Measurements from ENCODE around the gene ITGA8. TPM values are rescaled to one million over a fixed set of nuclear protein-coding genes. Genes with fewer than 3 reads are reported as not detected.

Gene ITGA8
- total RNA-seq, 1 experiment from 2014 or later = not detected

- Mint-ChIP-seq H3K4me1 (ENCODE audit: low read depth, unreplicated experiment) (no peaks in the 10 kb centered on the region), H3K27ac (ENCODE audit: unreplicated experiment) (no peak overlapping the region), H3K27me3 (ENCODE audit: unreplicated experiment) (no peaks in the 10 kb centered on the region), H3K36me3 (ENCODE audit: insufficient read depth, unreplicated experiment) (no peaks in the 10 kb centered on the region), H3K4me3 (ENCODE audit: low read depth, unreplicated experiment) (no peak overlapping the region), H3K9me3 (ENCODE audit: low read depth, unreplicated experiment) (peaks cover 2% of the 10 kb centered on the region)
- intact Hi-C loops (cut with micrococcal nuclease; ENCODE audit: unreplicated experiment) = loop anchor here (5.0 kb wide), 1 partner anchor 81 kb away; no protein-coding TSS in a partner anchor
- CTCF ChIA-PET = no interaction called here
- DNase-seq = no peak
- no peak for TF ChIP-seq CTCF (IDR thresholded peaks at IDR 0.05; ENCODE audit: unreplicated experiment)
- BruUV-seq (replicated peaks) = no TSS peak
Observed at GRCh38 chr10:15741581-15741980, 21.9 kb upstream of the ITGA8 start.

GRCh38 chr10:15740261-15740660, 20.5 kb upstream of the ITGA8 start:
- Mint-ChIP-seq H3K4me3 (ENCODE audit: low read depth, unreplicated experiment) (no peak overlapping the region), H3K36me3 (ENCODE audit: insufficient read depth, unreplicated experiment) (no peaks in the 10 kb centered on the region), H3K9me3 (ENCODE audit: low read depth, unreplicated experiment) (peaks cover 2% of the 10 kb centered on the region), H3K4me1 (ENCODE audit: low read depth, unreplicated experiment) (no peaks in the 10 kb centered on the region), H3K27ac (ENCODE audit: unreplicated experiment) (no peak overlapping the region), H3K27me3 (ENCODE audit: unreplicated experiment) (no peaks in the 10 kb centered on the region)
- CTCF ChIA-PET = interaction anchor here (1.1 kb wide), 1 partner anchor 26 kb away, joined by 4 read pairs; no protein-coding TSS in a partner anchor
- no peak for TF ChIP-seq CTCF (IDR thresholded peaks at IDR 0.05; ENCODE audit: unreplicated experiment)
- no TSS peak for BruUV-seq (replicated peaks)
- intact Hi-C loops (cut with micrococcal nuclease; ENCODE audit: unreplicated experiment) = loop anchor here (5.0 kb wide), 1 partner anchor 82 kb away; no protein-coding TSS in a partner anchor
- DNase-seq = no peak

GRCh38 chr10:15739254-15739970, 19.7 kb upstream of the ITGA8 start:
- TF ChIP-seq CTCF (IDR thresholded peaks at IDR 0.05; ENCODE audit: unreplicated experiment) = no peak
- Mint-ChIP-seq H3K9me3 (ENCODE audit: low read depth, unreplicated experiment) (peaks cover 2% of the 10 kb centered on the region), H3K4me3 (ENCODE audit: low read depth, unreplicated experiment) (no peak overlapping the region), H3K36me3 (ENCODE audit: insufficient read depth, unreplicated experiment) (no peaks in the 10 kb centered on the region), H3K4me1 (ENCODE audit: low read depth, unreplicated experiment) (no peaks in the 10 kb centered on the region), H3K27ac (ENCODE audit: unreplicated experiment) (no peak overlapping the region), H3K27me3 (ENCODE audit: unreplicated experiment) (no peaks in the 10 kb centered on the region)
- CTCF ChIA-PET = interaction anchor here (1.1 kb wide), 1 partner anchor 25 kb away, joined by 4 read pairs; no protein-coding TSS in a partner anchor
- intact Hi-C loops (cut with micrococcal nuclease; ENCODE audit: unreplicated experiment) = no loop called here
- DNase-seq = no peak
- BruUV-seq (replicated peaks) = no TSS peak

- no peak overlapping the region for H3K27ac Mint-ChIP-seq (ENCODE audit: unreplicated experiment)
Observed at GRCh38 chr10:15738270-15738925, 18.7 kb upstream of the ITGA8 start.

More at GRCh38 chr10:15738270-15738925, 18.7 kb upstream of the ITGA8 start:
- no peaks in the 10 kb centered on the region for H3K4me1 Mint-ChIP-seq (ENCODE audit: low read depth, unreplicated experiment)
- H3K4me3 Mint-ChIP-seq (ENCODE audit: low read depth, unreplicated experiment) = no peak overlapping the region
- BruUV-seq (replicated peaks) = no TSS peak
- no peak for DNase-seq
- H3K9me3 Mint-ChIP-seq (ENCODE audit: low read depth, unreplicated experiment) = peaks cover 5% of the 10 kb centered on the region
- TF ChIP-seq CTCF (IDR thresholded peaks at IDR 0.05; ENCODE audit: unreplicated experiment) = no peak
- intact Hi-C loops (cut with micrococcal nuclease; ENCODE audit: unreplicated experiment) = no loop called here
- CTCF ChIA-PET = no interaction called here
- no peaks in the 10 kb centered on the region for H3K36me3 Mint-ChIP-seq (ENCODE audit: insufficient read depth, unreplicated experiment)
- no peaks in the 10 kb centered on the region for H3K27me3 Mint-ChIP-seq (ENCODE audit: unreplicated experiment)
